Spinal cord (tissue), 10 donors: Measurements from ENCODE around the gene ZC3H7A. TPM values are rescaled to one million over a fixed set of nuclear protein-coding genes. Genes with fewer than 3 reads are reported as not detected.
A peak's percentile ranks its signal among the peaks of the same experiment; 100 is the strongest.

Experiments used
- DNase-seq, 6 donors: peaks; one replicate each; pipeline versions ENCODE4 v3.0.0 to v3.0.0-alpha.2; 2013 to 2015; ENCODE audit warnings: low spot score in 6 of 6, low read depth in 4 of 6
- H3K27ac ChIP-seq: one replicate; pipeline ENCODE4 v1.5.1; 2013; ENCODE audit warnings: low read depth, low read length, control low read depth
- H3K27me3 ChIP-seq: one replicate; pipeline ENCODE4 v1.6.1; 2013; ENCODE audit warnings: low read length; ENCODE audit not compliant: control insufficient read depth, insufficient read depth
- H3K36me3 ChIP-seq: one replicate; pipeline ENCODE4 v1.6.1; 2013; ENCODE audit warnings: low read length; ENCODE audit not compliant: control insufficient read depth, insufficient read depth
- H3K4me1 ChIP-seq: one replicate; pipeline ENCODE4 v1.6.1; 2013; ENCODE audit warnings: low read length; ENCODE audit not compliant: control insufficient read depth, insufficient read depth
- H3K4me3 ChIP-seq: one replicate; pipeline ENCODE4 v1.5.1; 2013; ENCODE audit warnings: low read depth, low read length, control low read depth
- H3K9me3 ChIP-seq: one replicate; pipeline ENCODE4 v1.6.1; 2013; ENCODE audit warnings: low read length; ENCODE audit not compliant: control insufficient read depth, insufficient read depth
- WGBS: methylation state at CpG from one replicate; pipeline ENCODE4 v1.1.5; 2013; ENCODE audit warnings: missing lambda C conversion rate; ENCODE audit not compliant: insufficient coverage; 5-methylcytosine and 5-hydroxymethylcytosine counted together
- polyA plus RNA-seq, 2 donors: library from polyadenylated mRNA; unstranded; fragments of 120-200 nt; gene quantifications; one replicate each; pipeline ENCODE4 v1.2.1, GENCODE V29; 2013; ENCODE audit not compliant: insufficient read length in 2 of 2
- total RNA-seq, 2 donors: library from RNA; depleted of rRNA in 1 of 2; stranded (reverse); fragments of 120-200 nt in 1 of 2; fragments of >200 nt in 1 of 2; gene quantifications; one replicate each; pipeline versions ENCODE4 v1.2.3 to v1.2.4, GENCODE V29; 2013 to 2014
- donor health status: healthy.

The ZC3H7A gene
- total and polyA plus RNA-seq, 4 donors, result 65.3 to 73.9 (median 66.7) TPM

- H3K9me3 ChIP-seq, result no peaks in the 10 kb centered on the region
- peak overlapping the region; percentile 4 for H3K27ac ChIP-seq
- no peaks in the 10 kb centered on the region for H3K27me3 ChIP-seq
- 0% methylated on average over 37 of the region's 37 CpGs for WGBS
- H3K36me3 ChIP-seq, result peaks cover 3% of the 10 kb centered on the region
- DNase-seq, result peak in 1 of 6 donors; percentile 21
- peaks cover 19% of the 10 kb centered on the region for H3K4me1 ChIP-seq
- H3K4me3 ChIP-seq, result peak overlapping the region; percentile 53
These were observed 54.9 kb downstream of the ZC3H7A start for GRCh38 chr16:11742093-11742535.

GRCh38 chr16:11740567-11740966 lies 56.5 kb downstream of the ZC3H7A start:
- H3K9me3 ChIP-seq, result no peaks in the 10 kb centered on the region
- peaks cover 3% of the 10 kb centered on the region for H3K36me3 ChIP-seq
- no peak overlapping the region for H3K4me3 ChIP-seq
- peaks cover 19% of the 10 kb centered on the region for H3K4me1 ChIP-seq
- peak in 1 of 6 donors; percentile 23 for DNase-seq
- H3K27me3 ChIP-seq, result no peaks in the 10 kb centered on the region
- no peak overlapping the region for H3K27ac ChIP-seq
- WGBS, result no CpG with 5 or more reads among the region's 3 CpGs

- no peaks in the 10 kb centered on the region for H3K9me3 ChIP-seq
- 95% methylated on average over 4 of the region's 15 CpGs for WGBS
- peaks cover 5% of the 10 kb centered on the region for H3K36me3 ChIP-seq
- H3K4me3 ChIP-seq, result no peak overlapping the region
- DNase-seq, result no peak
- peaks cover 19% of the 10 kb centered on the region for H3K4me1 ChIP-seq
- no peak overlapping the region for H3K27ac ChIP-seq
- no peaks in the 10 kb centered on the region for H3K27me3 ChIP-seq
These were observed 58.1 kb downstream of the ZC3H7A start for GRCh38 chr16:11738742-11739544.

GRCh38 chr16:11737713-11738112 lies 59.3 kb downstream of the ZC3H7A start:
- Histone ChIP-seq H3K27ac (no peak overlapping the region), H3K4me3 (no peak overlapping the region), H3K27me3 (no peaks in the 10 kb centered on the region), H3K36me3 (peaks cover 13% of the 10 kb centered on the region), H3K9me3 (no peaks in the 10 kb centered on the region), H3K4me1 (peaks cover 10% of the 10 kb centered on the region)
- DNase-seq, result peak in 1 of 6 donors; percentile 10
- WGBS, result 40% methylated on average over 1 of the region's 8 CpGs

- Histone ChIP-seq H3K36me3 (peaks cover 13% of the 10 kb centered on the region), H3K27ac (no peak overlapping the region), H3K9me3 (no peaks in the 10 kb centered on the region), H3K4me3 (no peak overlapping the region), H3K4me1 (peaks cover 10% of the 10 kb centered on the region), H3K27me3 (no peaks in the 10 kb centered on the region)
- WGBS, result 94% methylated on average over 5 of the region's 6 CpGs
- DNase-seq, result no peak
These were observed 60.2 kb downstream of the ZC3H7A start for GRCh38 chr16:11736903-11737302.

- 93% methylated on average over 8 of the region's 8 CpGs for WGBS
- no peak overlapping the region for H3K27ac ChIP-seq
- no peaks in the 10 kb centered on the region for H3K9me3 ChIP-seq
- DNase-seq, result no peak
- peaks cover 13% of the 10 kb centered on the region for H3K36me3 ChIP-seq
- H3K4me3 ChIP-seq, result no peak overlapping the region
- H3K4me1 ChIP-seq, result peaks cover 2% of the 10 kb centered on the region
- no peaks in the 10 kb centered on the region for H3K27me3 ChIP-seq
These were observed 61.3 kb downstream of the ZC3H7A start for GRCh38 chr16:11735787-11736186.

- H3K36me3 ChIP-seq, result peaks cover 15% of the 10 kb centered on the region
- H3K4me3 ChIP-seq, result no peak overlapping the region
- H3K27ac ChIP-seq, result no peak overlapping the region
- no peaks in the 10 kb centered on the region for H3K9me3 ChIP-seq
- DNase-seq, result no peak
- H3K27me3 ChIP-seq, result no peaks in the 10 kb centered on the region
- WGBS, result 83% methylated on average over 3 of the region's 6 CpGs
- H3K4me1 ChIP-seq, result peaks cover 2% of the 10 kb centered on the region
These were observed 62.4 kb downstream of the ZC3H7A start for GRCh38 chr16:11734653-11735043.

GRCh38 chr16:11734025-11734652 lies 62.9 kb downstream of the ZC3H7A start:
- H3K9me3 ChIP-seq, result no peaks in the 10 kb centered on the region
- no peak overlapping the region for H3K4me3 ChIP-seq
- no peak overlapping the region for H3K27ac ChIP-seq
- H3K36me3 ChIP-seq, result peaks cover 17% of the 10 kb centered on the region
- peaks cover under 1% of the 10 kb centered on the region for H3K4me1 ChIP-seq
- H3K27me3 ChIP-seq, result no peaks in the 10 kb centered on the region
- WGBS, result no CpG with 5 or more reads among the region's 3 CpGs
- peak in 1 of 6 donors; percentile 47 for DNase-seq

GRCh38 chr16:11731222-11731621 lies 65.8 kb downstream of the ZC3H7A start:
- DNase-seq, result peak in 1 of 6 donors; percentile 53
- Histone ChIP-seq H3K27me3 (no peaks in the 10 kb centered on the region), H3K9me3 (no peaks in the 10 kb centered on the region), H3K4me1 (no peaks in the 10 kb centered on the region), H3K27ac (no peak overlapping the region), H3K36me3 (peaks cover 20% of the 10 kb centered on the region), H3K4me3 (no peak overlapping the region)
- no CpG with 5 or more reads among the region's 3 CpGs for WGBS

- Histone ChIP-seq H3K9me3 (no peaks in the 10 kb centered on the region), H3K36me3 (peaks cover 26% of the 10 kb centered on the region), H3K4me3 (no peak overlapping the region), H3K27ac (no peak overlapping the region), H3K27me3 (no peaks in the 10 kb centered on the region), H3K4me1 (no peaks in the 10 kb centered on the region)
- DNase-seq, result no peak
- 94% methylated on average over 3 of the region's 3 CpGs for WGBS
These were observed 67.3 kb downstream of the ZC3H7A start for GRCh38 chr16:11729787-11730186.
